A549 (cell line): ENCODE results near the gene HTR2A. TPM values are rescaled to one million over a fixed set of nuclear protein-coding genes. Genes with fewer than 3 reads are reported as not detected.

Experiments used
- ATAC-seq, 2 experiments: fragments of 200-7000 bp in 1 of 2; fragments of >200 bp in 1 of 2; cut with Nextera tagmentation in 1 of 2; cut with Tn5 transposase in 1 of 2; 3 replicates each; pipeline versions ENCODE4 v1.8.0 to v1.9.1; 2018 to 2020; ENCODE audit warnings: mild to moderate bottlenecking in 1 of 2, moderate library complexity in 1 of 2
- CTCF ChIA-PET: fragments of 300-600 bp; sonication (Branson Sonifier 250); formaldehyde crosslinking; extraction: SDS; loops from one replicate; lab custom pipeline; 2021; ENCODE audit warnings: antibody characterized with exemption, inconsistent platforms; lab: Yijun Ruan, JAX
- POLR2A ChIA-PET: fragments of 350-600 bp; formaldehyde crosslinking; extraction: SDS; loops from one replicate; lab custom pipeline; 2021; ENCODE audit warnings: antibody characterized with exemption, inconsistent platforms; lab: Yijun Ruan, JAX
- DNase-seq, 2 experiments: peaks; one replicate each; pipeline versions ENCODE4 v3.0.0 to v3.0.0-alpha.2; 2011 to 2016; ENCODE audit warnings: low read depth in 1 of 2, low spot score in 1 of 2
- FAIRE-seq: peaks from 2 replicates; lab custom pipeline; 2011; peaks lifted over from hg19 to GRCh38; lab: Jason Lieb, UNC
- H3K27ac ChIP-seq, 2 experiments: fragments of >200 bp; sonication (Bioruptor Twin); formaldehyde crosslinking; 3 replicates each; pipeline ENCODE4 v1.5.1; 2016 to 2017
- H3K4me1 ChIP-seq: fragments of >200 bp; sonication (Bioruptor Twin); formaldehyde crosslinking; 3 replicates; pipeline ENCODE4 v1.6.1; 2016
- H3K4me2 ChIP-seq: fragments of >200 bp; sonication (Bioruptor Twin); formaldehyde crosslinking; 3 replicates; pipeline ENCODE4 v1.6.1; 2016
- H3K4me3 ChIP-seq: fragments of >200 bp; sonication (Bioruptor Twin); formaldehyde crosslinking; 3 replicates; pipeline ENCODE4 v1.5.1; 2016
- H3K9me3 ChIP-seq: fragments of >200 bp; sonication (Bioruptor Twin); formaldehyde crosslinking; 3 replicates; pipeline ENCODE4 v1.6.1; 2016
- CHD2 ChIP-seq: fragments of 150-350 bp; IDR thresholded peaks from 2 replicates; pipeline ENCODE4 v1.6.1; 2014; ENCODE audit warnings: low read length; ENCODE audit not compliant: partially characterized antibody
- CHD4 ChIP-seq: fragments of 200-600 bp; sonication (generic); IDR thresholded peaks from 2 replicates; pipeline ENCODE4 v1.6.1; 2016; ENCODE audit warnings: antibody characterized with exemption, mild to moderate bottlenecking, borderline replicate concordance
- CTCF ChIP-seq: fragments of >200 bp; sonication (Bioruptor Twin); formaldehyde crosslinking; IDR thresholded peaks from 3 replicates; pipeline ENCODE4 v1.5.1; 2016
- FOSB ChIP-seq: fragments of 250-450 bp; sonication (Bioruptor Pico); IDR thresholded peaks from 2 replicates; pipeline ENCODE4 v1.5.0; 2020; ENCODE audit warnings: mild to moderate bottlenecking, moderate library complexity
- FOSL2 ChIP-seq, 2 experiments: fragments of 450-650 bp in 1 of 2; fragments of >200 bp in 1 of 2; sonication (Bioruptor Twin) in 1 of 2; formaldehyde crosslinking; IDR thresholded peaks; 2 replicates each; pipeline versions ENCODE4 v1.5.0 to v1.6.1; 2016 to 2020; ENCODE audit warnings: mild to moderate bottlenecking in 1 of 2, moderate library complexity in 1 of 2
- FOXS1 ChIP-seq: fragments of 250-450 bp; sonication (Bioruptor Pico); IDR thresholded peaks from 2 replicates; pipeline ENCODE4 v1.5.0; 2020; ENCODE audit warnings: mild to moderate bottlenecking, moderate library complexity
- GATA3 ChIP-seq: IDR thresholded peaks from 2 replicates; pipeline ENCODE4 v1.6.1; 2012; ENCODE audit warnings: borderline replicate concordance
- HDAC2 ChIP-seq: fragments of 200-600 bp; sonication (generic); IDR thresholded peaks from 2 replicates; pipeline ENCODE4 v1.6.1; 2016
- HES2 ChIP-seq: fragments of >200 bp; sonication (Bioruptor Twin); formaldehyde crosslinking; IDR thresholded peaks from 2 replicates; pipeline ENCODE4 v1.6.1; 2016
- HOXB13 ChIP-seq: fragments of 250-450 bp; sonication (Bioruptor Pico); IDR thresholded peaks from 2 replicates; pipeline ENCODE4 v1.5.0; 2020; ENCODE audit warnings: low read depth, mild to moderate bottlenecking, moderate library complexity
- HOXB5 ChIP-seq: fragments of 250-450 bp; sonication (Bioruptor Pico); IDR thresholded peaks from 2 replicates; pipeline ENCODE4 v1.5.0; 2020; ENCODE audit warnings: mild to moderate bottlenecking, moderate library complexity
- JUN ChIP-seq, 2 experiments: fragments of >200 bp; sonication (Bioruptor Twin); formaldehyde crosslinking; IDR thresholded peaks; 2 replicates in 1 of 2; 3 replicates in 1 of 2; pipeline ENCODE4 v1.6.1; 2016 to 2017
- JUNB ChIP-seq: fragments of >200 bp; sonication (Bioruptor Twin); formaldehyde crosslinking; IDR thresholded peaks from 2 replicates; pipeline ENCODE4 v1.6.1; 2016
- MAFK ChIP-seq: fragments of 450-650 bp; IDR thresholded peaks from 2 replicates; pipeline ENCODE4 v1.6.1; 2014; ENCODE audit not compliant: partially characterized antibody
- NFE2L2 ChIP-seq: fragments of 150-350 bp; conservative IDR thresholded peaks from 2 replicates; pipeline ENCODE4 v1.6.1; 2014; ENCODE audit warnings: low read length
- PBX3 ChIP-seq: IDR thresholded peaks from 2 replicates; pipeline ENCODE4 v1.6.1; 2012
- PHF8 ChIP-seq: fragments of 200-600 bp; sonication (generic); IDR thresholded peaks from 2 replicates; pipeline ENCODE4 v1.6.1; 2016; ENCODE audit warnings: low read depth, mild to moderate bottlenecking, antibody characterized with exemption, moderate library complexity, borderline replicate concordance
- RARB ChIP-seq: fragments of 250-450 bp; sonication (Bioruptor Pico); IDR thresholded peaks from 2 replicates; pipeline ENCODE4 v1.8.0; 2021; ENCODE audit warnings: mild to moderate bottlenecking, moderate library complexity
- RCOR1 ChIP-seq: fragments of 150-350 bp; IDR thresholded peaks from 2 replicates; pipeline ENCODE4 v1.6.1; 2014; ENCODE audit warnings: antibody characterized with exemption, low read length, low read depth
- RFX5 ChIP-seq: fragments of 450-650 bp; IDR thresholded peaks from 2 replicates; pipeline ENCODE4 v1.7.1; 2014; ENCODE audit warnings: antibody characterized with exemption, mild to moderate bottlenecking, moderate library complexity
- RNF2 ChIP-seq: fragments of 200-600 bp; sonication (generic); IDR thresholded peaks from 2 replicates; pipeline ENCODE4 v1.6.1; 2016; ENCODE audit warnings: low read depth, mild to moderate bottlenecking, antibody characterized with exemption, moderate library complexity, borderline replicate concordance
- SREBF2 ChIP-seq: fragments of 450-650 bp; IDR thresholded peaks from 2 replicates; pipeline ENCODE4 v1.6.1; 2014; ENCODE audit warnings: mild to moderate bottlenecking, moderate library complexity
- whole genome bisulfite sequencing: methylation state at CpG from one replicate; pipeline ENCODE4 v1.1.6; 2017; ENCODE audit errors: missing lambda C conversion rate; 5-methylcytosine and 5-hydroxymethylcytosine counted together
- polyA plus RNA-seq, 4 experiments: library from polyadenylated mRNA; depleted of rRNA in 3 of 4; stranded (reverse); fragments of >200 nt; fragmentation: RNase III in 1 of 4; extraction: RNeasy Plus Mini Kit Qiagen cat#74134 plus additional on column Dnase treatment in 1 of 4; gene quantifications; 2 replicates in 3 of 4; 3 replicates in 1 of 4; pipeline ENCODE4 v1.2.3, GENCODE V29; 2011 to 2017
- TF ChIP-seq, protein P1 (sequence below): fragments of 150-350 bp; IDR thresholded peaks from 2 replicates; pipeline ENCODE4 v1.6.1; 2014; ENCODE audit warnings: low read depth, mild to moderate bottlenecking, low read length
- TF ChIP-seq, protein P2 (sequence below): fragments of 250-450 bp; sonication (Bioruptor Pico); IDR thresholded peaks from 2 replicates; pipeline ENCODE4 v1.5.0; 2020; ENCODE audit warnings: low read depth, mild to moderate bottlenecking, moderate library complexity
- TF ChIP-seq, protein P3 (sequence below): IDR thresholded peaks from 2 replicates; pipeline ENCODE4 v1.6.1; 2012

Gene HTR2A
- polyA plus RNA-seq, 2 of the 4 experiments (the other 2 are of a cell fraction), result not detected

DNA sequence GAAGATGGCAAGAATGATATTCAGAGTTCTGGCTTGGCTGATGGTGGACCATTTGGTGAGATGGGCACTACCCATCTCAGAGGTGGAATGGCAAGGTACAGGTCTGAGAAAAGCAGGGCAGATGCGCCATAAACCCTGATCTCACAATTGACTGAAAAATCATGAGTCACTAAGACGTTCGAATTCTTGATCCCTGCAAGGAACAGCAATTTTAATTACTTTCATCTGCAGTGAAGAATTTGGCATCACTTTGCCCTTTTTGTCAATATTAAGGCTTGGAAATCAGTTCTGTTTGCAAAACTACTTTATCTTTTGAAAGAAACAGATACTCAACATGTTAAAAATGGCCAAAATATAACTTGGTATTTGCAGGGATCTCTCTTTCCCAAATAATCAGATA, 38.1 kb downstream of the HTR2A start:
- DNase-seq (no peak), FAIRE-seq (no peak), ATAC-seq (no peak)
- Histone ChIP-seq H3K4me3 (no peak overlapping the region), H3K27ac (no peak overlapping the region), H3K4me1 (no peaks in the 10 kb centered on the region), H3K4me2 (no peak overlapping the region), H3K9me3 (no peaks in the 10 kb centered on the region)
- ChIA-PET CTCF (no interaction called here), POLR2A (no interaction called here)
- WGBS, result 67% methylated on average over 3 of the region's 3 CpGs
- TF ChIP-seq HES2, result no peak
- TF ChIP-seq GATA3, result no peak
- TF ChIP-seq, protein P1, sequence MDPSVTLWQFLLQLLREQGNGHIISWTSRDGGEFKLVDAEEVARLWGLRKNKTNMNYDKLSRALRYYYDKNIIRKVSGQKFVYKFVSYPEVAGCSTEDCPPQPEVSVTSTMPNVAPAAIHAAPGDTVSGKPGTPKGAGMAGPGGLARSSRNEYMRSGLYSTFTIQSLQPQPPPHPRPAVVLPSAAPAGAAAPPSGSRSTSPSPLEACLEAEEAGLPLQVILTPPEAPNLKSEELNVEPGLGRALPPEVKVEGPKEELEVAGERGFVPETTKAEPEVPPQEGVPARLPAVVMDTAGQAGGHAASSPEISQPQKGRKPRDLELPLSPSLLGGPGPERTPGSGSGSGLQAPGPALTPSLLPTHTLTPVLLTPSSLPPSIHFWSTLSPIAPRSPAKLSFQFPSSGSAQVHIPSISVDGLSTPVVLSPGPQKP, result no peak
- no peak for TF ChIP-seq PHF8
- no peak for TF ChIP-seq HDAC2
- no peak for TF ChIP-seq FOSB (CRISPR knock-in tag)
- no peak for TF ChIP-seq CTCF
- TF ChIP-seq SREBF2, result no peak
- no peak for TF ChIP-seq FOXS1 (CRISPR knock-in tag)

- ATAC-seq, result no peak
- POLR2A ChIA-PET, result no interaction called here
These were observed 38.7 kb downstream of the HTR2A start for GRCh38 chr13:46858163-46858562.

DNA sequence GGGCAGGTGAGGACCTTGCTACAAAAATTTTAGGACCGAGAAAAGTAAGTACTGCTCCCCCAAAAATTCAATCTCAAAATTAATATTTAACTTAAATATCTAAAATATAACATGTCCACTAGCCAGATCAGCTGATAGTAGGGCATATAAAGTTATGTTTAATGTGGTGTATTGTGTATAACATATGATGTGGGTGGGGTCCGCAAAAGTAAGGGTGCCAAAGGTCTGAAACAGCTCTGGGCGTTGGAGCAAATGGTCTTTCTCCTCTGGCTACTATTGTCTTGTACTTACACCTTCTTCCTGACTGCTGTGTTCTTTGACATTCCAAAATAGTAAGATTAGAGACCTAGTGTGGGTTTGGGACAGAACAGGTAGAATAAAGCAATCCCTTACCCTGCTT, 41.2 kb downstream of the HTR2A start:
- CTCF ChIA-PET, result interaction anchor here (1.3 kb wide), 1 partner anchor 91 kb away, joined by 3 read pairs; no protein-coding TSS in a partner anchor
- POLR2A ChIA-PET, result no interaction called here

More at GRCh38 chr13:46858163-46858562, 38.7 kb downstream of the HTR2A start:
- Histone ChIP-seq H3K4me1 (no peaks in the 10 kb centered on the region), H3K4me2 (no peak overlapping the region), H3K4me3 (no peak overlapping the region), H3K27ac (no peak overlapping the region), H3K9me3 (no peaks in the 10 kb centered on the region)
- CTCF ChIA-PET, result no interaction called here
- TF ChIP-seq JUNB, result no peak
- DNase-seq (no peak), FAIRE-seq (no peak)
- WGBS, result 8% methylated on average over 3 of the region's 3 CpGs

DNA sequence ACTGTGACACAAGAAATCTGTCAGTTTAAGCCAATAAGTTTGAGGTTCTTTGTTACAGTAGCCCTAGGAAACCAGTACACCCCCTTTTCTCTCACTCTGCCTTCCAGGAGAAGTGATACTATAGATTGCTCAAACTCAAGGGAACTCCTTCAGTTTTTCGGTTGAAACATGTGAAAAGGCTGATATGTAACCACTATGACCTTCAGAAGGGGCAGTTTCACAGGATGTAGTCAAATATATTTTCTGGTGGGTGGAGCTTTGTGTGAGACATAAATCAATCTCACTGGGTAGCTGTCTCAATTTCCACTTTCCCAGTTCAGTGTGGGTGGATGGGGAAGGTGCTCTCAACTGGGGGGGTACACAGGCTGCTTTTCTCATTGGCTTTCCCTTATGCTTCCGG, 41.7 kb downstream of the HTR2A start:
- no peak for ATAC-seq
- ChIA-PET CTCF (interaction anchor here (1.3 kb wide), 1 partner anchor 91 kb away, joined by 3 read pairs; no protein-coding TSS in a partner anchor), POLR2A (no interaction called here)
- Histone ChIP-seq H3K4me1 (no peaks in the 10 kb centered on the region), H3K4me2 (no peak overlapping the region), H3K9me3 (no peaks in the 10 kb centered on the region), H3K4me3 (no peak overlapping the region), H3K27ac (no peak overlapping the region)
- no peak for FAIRE-seq
- 0% methylated on average over 2 of the region's 2 CpGs for WGBS
- DNase-seq, result no peak
- TF ChIP-seq FOSB (CRISPR knock-in tag) (no peak), FOSL2 (IDR thresholded peaks at IDR 0.05) (no peak), FOSL2 (CRISPR knock-in tag; IDR thresholded peaks at IDR 0.05) (no peak), JUNB (no peak), CHD4 (no peak), NFE2L2 (no peak), RFX5 (no peak), HOXB13 (CRISPR knock-in tag) (no peak), CHD2 (no peak), PBX3 (no peak), RNF2 (no peak), MAFK (no peak), RARB (CRISPR knock-in tag) (no peak), GATA3 (no peak), JUN (IDR thresholded peaks at IDR 0.05) (no peak), RCOR1 (no peak)
- TF ChIP-seq, protein P2, sequence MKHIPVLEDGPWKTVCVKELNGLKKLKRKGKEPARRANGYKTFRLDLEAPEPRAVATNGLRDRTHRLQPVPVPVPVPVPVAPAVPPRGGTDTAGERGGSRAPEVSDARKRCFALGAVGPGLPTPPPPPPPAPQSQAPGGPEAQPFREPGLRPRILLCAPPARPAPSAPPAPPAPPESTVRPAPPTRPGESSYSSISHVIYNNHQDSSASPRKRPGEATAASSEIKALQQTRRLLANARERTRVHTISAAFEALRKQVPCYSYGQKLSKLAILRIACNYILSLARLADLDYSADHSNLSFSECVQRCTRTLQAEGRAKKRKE (CRISPR knock-in tag), result no peak
- TF ChIP-seq, protein P1, result no peak
- TF ChIP-seq, protein P3, sequence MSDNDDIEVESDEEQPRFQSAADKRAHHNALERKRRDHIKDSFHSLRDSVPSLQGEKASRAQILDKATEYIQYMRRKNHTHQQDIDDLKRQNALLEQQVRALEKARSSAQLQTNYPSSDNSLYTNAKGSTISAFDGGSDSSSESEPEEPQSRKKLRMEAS, result no peak

More for the DNA sequence above, 41.2 kb downstream of the HTR2A start:
- H3K4me2 ChIP-seq, result no peak overlapping the region
- ATAC-seq (no peak), DNase-seq (no peak), FAIRE-seq (no peak)
- H3K4me3 ChIP-seq, result no peak overlapping the region
- H3K27ac ChIP-seq, result no peak overlapping the region
- H3K9me3 ChIP-seq, result no peaks in the 10 kb centered on the region
- WGBS, result 32% methylated on average over 3 of the region's 3 CpGs
- no peaks in the 10 kb centered on the region for H3K4me1 ChIP-seq
- no peak for TF ChIP-seq HOXB5
